Neuronal stem cell (in vitro differentiated cells): ENCODE results near the gene SS18L1.

Source experiments
- DNase-seq: peaks from one replicate; pipeline ENCODE4 v3.0.0-alpha.2; 2013; ENCODE audit warnings: low spot score
- H2AFZ ChIP-seq: one replicate; pipeline ENCODE4 v1.6.1; 2013; ENCODE audit warnings: mild to moderate bottlenecking, low read length, inconsistent platforms
- H2AK5ac ChIP-seq: 2 replicates; pipeline ENCODE4 v1.6.1; 2013; ENCODE audit warnings: low read depth, mild to moderate bottlenecking, inconsistent platforms, low read length, moderate library complexity, mixed read lengths
- H2BK120ac ChIP-seq: 2 replicates; pipeline ENCODE4 v1.6.1; 2013; ENCODE audit warnings: low read depth, mild to moderate bottlenecking, inconsistent platforms, low read length, moderate library complexity, mixed read lengths
- H2BK12ac ChIP-seq: one replicate; pipeline ENCODE4 v1.6.1; 2013; ENCODE audit warnings: low read length, inconsistent platforms
- H2BK15ac ChIP-seq: 2 replicates; pipeline ENCODE4 v1.6.1; 2013; ENCODE audit warnings: mild to moderate bottlenecking, low read length, inconsistent platforms, mixed read lengths
- H2BK5ac ChIP-seq: one replicate; pipeline ENCODE4 v1.6.1; 2013; ENCODE audit warnings: inconsistent platforms, mild to moderate bottlenecking, low read length, moderate library complexity
- H3K14ac ChIP-seq: one replicate; pipeline ENCODE4 v1.6.1; 2013; ENCODE audit warnings: low read length, inconsistent platforms
- H3K18ac ChIP-seq: 2 replicates; pipeline ENCODE4 v1.6.1; 2013; ENCODE audit warnings: low read length, inconsistent platforms
- H3K23ac ChIP-seq: 2 replicates; pipeline ENCODE4 v1.6.1; 2013; ENCODE audit warnings: low read depth, mild to moderate bottlenecking, mixed read lengths, low read length, inconsistent platforms; ENCODE audit not compliant: poor library complexity
- H3K27ac ChIP-seq: replicated peaks from 3 replicates; pipeline ENCODE4 v1.5.1; 2013; ENCODE audit warnings: low read length, inconsistent platforms
- H3K27me3 ChIP-seq, 3 experiments: 2 replicates each; pipeline ENCODE4 v1.6.1; 2013; ENCODE audit warnings: low read length in 3 of 3, mild to moderate bottlenecking in 2 of 3, inconsistent platforms in 1 of 3, low read depth in 1 of 3, mixed read lengths in 1 of 3, moderate library complexity in 1 of 3; ENCODE audit not compliant: control insufficient read depth in 3 of 3, insufficient read depth in 3 of 3
- H3K36me3 ChIP-seq, 2 donors: replicated peaks in 1 of 2; 2 replicates each; pipeline ENCODE4 v1.6.1; 2013; ENCODE audit warnings: low read length in 2 of 2; ENCODE audit not compliant: control insufficient read depth in 2 of 2, insufficient read depth in 2 of 2
- H3K4ac ChIP-seq: 2 replicates; pipeline ENCODE4 v1.6.1; 2013; ENCODE audit warnings: inconsistent platforms, mild to moderate bottlenecking, low read length, moderate library complexity
- H3K4me1 ChIP-seq, 2 donors: 1 replicate in 1 of 2; 2 replicates in 1 of 2; pipeline ENCODE4 v1.6.1; 2013; ENCODE audit warnings: low read length in 2 of 2, low read depth in 1 of 2; ENCODE audit not compliant: control insufficient read depth in 2 of 2, insufficient read depth in 1 of 2
- H3K4me2 ChIP-seq: one replicate; pipeline ENCODE4 v1.6.1; 2013; ENCODE audit warnings: mild to moderate bottlenecking, low read length, inconsistent platforms; ENCODE audit not compliant: insufficient read depth, poor library complexity, severe bottlenecking
- H3K4me3 ChIP-seq, 2 donors: 2 replicates each; pipeline ENCODE4 v1.5.1; 2013; ENCODE audit warnings: low read length in 2 of 2, mild to moderate bottlenecking in 2 of 2, inconsistent platforms in 1 of 2, moderate library complexity in 1 of 2
- H3K79me1 ChIP-seq: one replicate; pipeline ENCODE4 v1.6.1; 2013; ENCODE audit warnings: low read depth, mild to moderate bottlenecking, inconsistent platforms, low read length, moderate library complexity
- H3K9ac ChIP-seq: one replicate; pipeline ENCODE4 v1.6.1; 2013; ENCODE audit warnings: mild to moderate bottlenecking, low read depth, low read length, inconsistent platforms; ENCODE audit not compliant: poor library complexity
- H3K9me3 ChIP-seq, 2 donors: replicated peaks in 1 of 2; 2 replicates each; pipeline versions ENCODE3 to v1.6.1; 2013; ENCODE audit warnings: low read length in 2 of 2, mild to moderate bottlenecking in 2 of 2, inconsistent platforms in 1 of 2, low read depth in 1 of 2, mixed read lengths in 1 of 2, moderate library complexity in 1 of 2; ENCODE audit not compliant: control insufficient read depth in 2 of 2, insufficient read depth in 1 of 2
- H4K8ac ChIP-seq: one replicate; pipeline ENCODE4 v1.6.1; 2013; ENCODE audit warnings: low read depth, mild to moderate bottlenecking, inconsistent platforms, low read length, moderate library complexity
- H4K91ac ChIP-seq: one replicate; pipeline ENCODE4 v1.6.1; 2013; ENCODE audit warnings: low read length, low read depth, mild to moderate bottlenecking, inconsistent platforms; ENCODE audit not compliant: poor library complexity
- WGBS, 2 donors: extraction: QIAGEN DNeasy Blood & Tissue Kit; methylation state at CpG; one replicate each; pipeline ENCODE4 v1.1.7; 2013; ENCODE audit warnings: missing lambda C conversion rate in 2 of 2, mixed read lengths in 1 of 2; ENCODE audit not compliant: insufficient read length in 2 of 2, insufficient replicate concordance in 1 of 2; ENCODE audit errors: extremely low coverage in 2 of 2; 5-methylcytosine and 5-hydroxymethylcytosine counted together

SS18L1 gene

GRCh38 chr20:62182469-62183425 lies 39.2 kb downstream of the SS18L1 start, which contains the start of gene MTG2:
Gene MTG2 (plus strand): TSS chr20:62183028. CDS start chr20:62193421, 10,393 bp downstream.
- Histone ChIP-seq H2BK12ac (no peak within 1 kb of the TSS), H3K4me2 (peak within 1 kb of the TSS; percentile 86), H3K9ac (peak within 1 kb of the TSS; percentile 100), H2AK5ac (no peak within 1 kb of the TSS), H3K4me3 (peak within 1 kb of the TSS; percentile 97 to 100), H2BK15ac (no peak within 1 kb of the TSS), H3K18ac (peak within 1 kb of the TSS; percentile 92), H2BK120ac (no peak within 1 kb of the TSS), H3K27me3 (no peaks in the 10 kb centered on the region), H2AFZ (peak within 1 kb of the TSS; percentile 84), H4K8ac (peak within 1 kb of the TSS; percentile 65), H3K14ac (peak within 1 kb of the TSS; percentile 56), H4K91ac (no peak within 1 kb of the TSS), H3K36me3 (peaks cover 11 to 37% of the 10 kb centered on the region in 2 donors), H2BK5ac (peak within 1 kb of the TSS; percentile 90), H3K79me1 (peaks cover 3% of the 10 kb centered on the region), H3K23ac (peak within 1 kb of the TSS; percentile 99), H3K9me3 (no peaks in the 10 kb centered on the region), H3K4me1 (peaks cover 3 to 8% of the 10 kb centered on the region in 2 donors), H3K27ac (peak within 1 kb of the TSS; percentile 92), H3K4ac (peak within 1 kb of the TSS; percentile 53)
- peak; percentile 94 for DNase-seq
- no CpG with 5 or more reads among the region's 96 CpGs for WGBS, 2 donors

GRCh38 chr20:62183426-62184142 lies 40.0 kb downstream of the SS18L1 start:
- no peak overlapping the region for H2AK5ac ChIP-seq
- no peaks in the 10 kb centered on the region for H3K9me3 ChIP-seq
- peak overlapping the region; percentile 96 for H3K9ac ChIP-seq
- H4K91ac ChIP-seq = no peak overlapping the region
- peak overlapping the region; percentile 86 for H3K4me2 ChIP-seq
- peaks cover 3 to 8% of the 10 kb centered on the region in 2 donors for H3K4me1 ChIP-seq
- no peak overlapping the region for H2BK15ac ChIP-seq
- no peak overlapping the region for H2BK5ac ChIP-seq
- peaks cover 11 to 35% of the 10 kb centered on the region in 2 donors for H3K36me3 ChIP-seq
- peak overlapping the region; percentile 84 for H2AFZ ChIP-seq
- H2BK12ac ChIP-seq = no peak overlapping the region
- H3K79me1 ChIP-seq = peaks cover 3% of the 10 kb centered on the region
- no CpG with 5 or more reads among the region's 25 CpGs for WGBS, 2 donors
- no peaks in the 10 kb centered on the region for H3K27me3 ChIP-seq
- no peak overlapping the region for H3K27ac ChIP-seq
- no peak overlapping the region for H2BK120ac ChIP-seq
- H4K8ac ChIP-seq = no peak overlapping the region
- no peak overlapping the region for H3K14ac ChIP-seq
- no peak overlapping the region for H3K23ac ChIP-seq
- no peak for DNase-seq
- H3K4me3 ChIP-seq = peak overlapping the region; percentile 97 to 100
- H3K4ac ChIP-seq = no peak overlapping the region
- H3K18ac ChIP-seq = no peak overlapping the region

- no peak overlapping the region for H2BK15ac ChIP-seq
- no peak overlapping the region for H4K91ac ChIP-seq
- H3K27me3 ChIP-seq = no peaks in the 10 kb centered on the region
- H2BK12ac ChIP-seq = no peak overlapping the region
- peaks cover 2 to 32% of the 10 kb centered on the region in 2 donors for H3K36me3 ChIP-seq
- H3K9me3 ChIP-seq = no peaks in the 10 kb centered on the region
- no peak overlapping the region for H2BK5ac ChIP-seq
- DNase-seq = no peak
- no peak overlapping the region for H4K8ac ChIP-seq
- H2BK120ac ChIP-seq = no peak overlapping the region
- no peak overlapping the region for H3K23ac ChIP-seq
- H2AFZ ChIP-seq = no peak overlapping the region
- H3K9ac ChIP-seq = no peak overlapping the region
- no peak overlapping the region for H3K4ac ChIP-seq
- H3K4me2 ChIP-seq = no peak overlapping the region
- no peak overlapping the region for H2AK5ac ChIP-seq
- no CpG with 5 or more reads among the region's 3 CpGs for WGBS, 2 donors
- no peak overlapping the region for H3K18ac ChIP-seq
- H3K79me1 ChIP-seq = peaks cover 6% of the 10 kb centered on the region
- no peak overlapping the region for H3K4me3 ChIP-seq
- H3K14ac ChIP-seq = no peak overlapping the region
- peaks cover 3 to 8% of the 10 kb centered on the region in 2 donors for H3K4me1 ChIP-seq
- H3K27ac ChIP-seq = no peak overlapping the region
Measured at GRCh38 chr20:62186096-62186426, 42.5 kb downstream of the SS18L1 start.
